OCI-LY3 (cell line): ENCODE results near the gene SLC5A10.

Experiments used
- H2AFZ ChIP-seq: fragments of 200-600, 300-600 bp; shearing (Covaris generic); 2 replicates; pipeline ENCODE4 v1.6.0; 2014; ENCODE audit warnings: antibody characterized with exemption, low read depth, low read length
- H3K27ac ChIP-seq: fragments of 200-600, 300-600 bp; sonication (generic); 2 replicates; pipeline ENCODE4 v1.5.1; 2014; ENCODE audit warnings: mild to moderate bottlenecking, low read length, moderate library complexity, mixed read lengths
- H3K27me3 ChIP-seq: fragments of 200-600, 300-600 bp; sonication (generic); 2 replicates; pipeline ENCODE4 v1.6.1; 2014; ENCODE audit warnings: low read depth, low read length, mixed read lengths
- H3K36me3 ChIP-seq: fragments of 200-600, 300-600 bp; sonication (generic); replicated peaks from 2 replicates; pipeline ENCODE3; 2014; ENCODE audit warnings: low read depth, low read length, mixed read lengths
- H3K4me1 ChIP-seq: fragments of 300-600, 200-600 bp; sonication (generic); 2 replicates; pipeline ENCODE4 v1.6.1; 2014; ENCODE audit warnings: low read length, mixed read lengths
- H3K4me2 ChIP-seq: fragments of 200-600, 300-600 bp; sonication (generic); 2 replicates; pipeline ENCODE4 v1.6.1; 2014; ENCODE audit warnings: low read length, mixed read lengths
- H3K4me3 ChIP-seq: fragments of 300-600, 200-600 bp; sonication (generic); 2 replicates; pipeline ENCODE4 v1.5.1; 2014; ENCODE audit warnings: antibody characterized with exemption, mild to moderate bottlenecking, low read length, moderate library complexity
- H3K79me2 ChIP-seq: fragments of 300-600, 200-600 bp; shearing (Covaris generic); 2 replicates; pipeline ENCODE4 v1.6.1; 2014; ENCODE audit warnings: mild to moderate bottlenecking, low read length, mixed read lengths
- H3K9ac ChIP-seq: fragments of 300-600, 200-600 bp; shearing (Covaris generic); 2 replicates; pipeline ENCODE4 v1.6.0; 2014; ENCODE audit warnings: mild to moderate bottlenecking, low read length, moderate library complexity
- H3K9me3 ChIP-seq: fragments of 200-600, 300-600 bp; shearing (Covaris generic); 2 replicates; pipeline ENCODE4 v1.6.1; 2014; ENCODE audit warnings: low read length, mixed read lengths; ENCODE audit not compliant: insufficient read depth
- H4K20me1 ChIP-seq: fragments of 200-600, 300-600 bp; sonication (generic); 2 replicates; pipeline ENCODE4 v1.6.1; 2016; ENCODE audit warnings: low read length, mixed read lengths; ENCODE audit not compliant: insufficient read depth
- CTCF ChIP-seq: fragments of 200-600, 300-600 bp; sonication (generic); IDR thresholded peaks from 2 replicates; pipeline ENCODE4 v1.5.1; 2014; ENCODE audit warnings: antibody characterized with exemption, low read length, low read depth
- EZH2phosphoT487 ChIP-seq: fragments of 200-600 bp; shearing (Covaris generic); IDR thresholded peaks from 2 replicates; pipeline ENCODE4 v1.6.1; 2018; ENCODE audit warnings: antibody characterized with exemption, mixed run types, low read depth

Gene SLC5A10

DNA sequence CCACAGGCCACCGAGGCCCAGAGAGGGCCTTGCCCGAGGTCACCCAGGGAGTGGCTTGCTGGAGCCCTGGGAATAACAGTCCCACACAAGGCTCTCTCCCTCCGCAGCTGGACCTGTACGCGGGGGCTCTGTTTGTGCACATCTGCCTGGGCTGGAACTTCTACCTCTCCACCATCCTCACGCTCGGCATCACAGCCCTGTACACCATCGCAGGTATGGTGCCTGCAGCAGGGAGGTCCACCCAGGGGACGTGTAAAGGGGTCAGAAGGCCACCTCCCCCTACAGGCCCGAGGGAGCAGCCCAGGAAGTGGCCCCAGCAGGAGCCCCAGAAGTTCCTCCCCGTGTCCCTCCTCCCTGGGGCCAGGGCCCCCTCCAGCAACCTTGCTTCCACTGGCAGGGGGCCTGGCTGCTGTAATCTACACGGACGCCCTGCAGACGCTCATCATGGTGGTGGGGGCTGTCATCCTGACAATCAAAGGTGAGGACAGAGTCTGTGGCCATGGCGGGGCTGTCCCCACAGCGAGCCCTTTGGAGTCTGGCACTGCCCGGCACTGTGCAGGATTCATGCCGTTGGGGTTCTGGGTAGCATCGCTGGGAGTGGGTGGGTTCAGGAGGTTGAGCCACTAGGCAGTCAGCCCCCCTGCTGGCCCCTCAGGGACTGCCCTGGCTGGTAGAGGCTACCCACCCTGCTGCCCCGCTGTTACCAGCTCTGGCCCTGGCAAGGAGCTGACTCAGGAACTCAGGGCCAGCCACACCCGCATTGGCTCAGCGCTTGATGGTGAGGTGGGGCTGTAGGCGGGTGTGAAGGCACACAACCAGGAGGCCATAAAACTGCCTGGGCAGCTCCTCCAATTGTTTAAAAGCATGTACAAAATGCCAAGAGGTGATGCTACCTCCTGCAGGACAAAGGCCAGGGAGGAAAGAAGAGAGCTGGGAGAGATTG lies 17.3 kb downstream of the SLC5A10 start:
- H3K9ac ChIP-seq: no peak overlapping the region
- TF ChIP-seq EZH2phosphoT487 (no peak), CTCF (no peak)
- H3K4me3 ChIP-seq: no peak overlapping the region
- no peak overlapping the region for H3K4me2 ChIP-seq
- no peaks in the 10 kb centered on the region for H3K36me3 ChIP-seq
- no peaks in the 10 kb centered on the region for H4K20me1 ChIP-seq
- H3K27ac ChIP-seq: no peak overlapping the region
- no peaks in the 10 kb centered on the region for H3K4me1 ChIP-seq
- H3K79me2 ChIP-seq: no peaks in the 10 kb centered on the region
- H3K9me3 ChIP-seq: no peaks in the 10 kb centered on the region
- H2AFZ ChIP-seq: no peak overlapping the region
- no peaks in the 10 kb centered on the region for H3K27me3 ChIP-seq

DNA sequence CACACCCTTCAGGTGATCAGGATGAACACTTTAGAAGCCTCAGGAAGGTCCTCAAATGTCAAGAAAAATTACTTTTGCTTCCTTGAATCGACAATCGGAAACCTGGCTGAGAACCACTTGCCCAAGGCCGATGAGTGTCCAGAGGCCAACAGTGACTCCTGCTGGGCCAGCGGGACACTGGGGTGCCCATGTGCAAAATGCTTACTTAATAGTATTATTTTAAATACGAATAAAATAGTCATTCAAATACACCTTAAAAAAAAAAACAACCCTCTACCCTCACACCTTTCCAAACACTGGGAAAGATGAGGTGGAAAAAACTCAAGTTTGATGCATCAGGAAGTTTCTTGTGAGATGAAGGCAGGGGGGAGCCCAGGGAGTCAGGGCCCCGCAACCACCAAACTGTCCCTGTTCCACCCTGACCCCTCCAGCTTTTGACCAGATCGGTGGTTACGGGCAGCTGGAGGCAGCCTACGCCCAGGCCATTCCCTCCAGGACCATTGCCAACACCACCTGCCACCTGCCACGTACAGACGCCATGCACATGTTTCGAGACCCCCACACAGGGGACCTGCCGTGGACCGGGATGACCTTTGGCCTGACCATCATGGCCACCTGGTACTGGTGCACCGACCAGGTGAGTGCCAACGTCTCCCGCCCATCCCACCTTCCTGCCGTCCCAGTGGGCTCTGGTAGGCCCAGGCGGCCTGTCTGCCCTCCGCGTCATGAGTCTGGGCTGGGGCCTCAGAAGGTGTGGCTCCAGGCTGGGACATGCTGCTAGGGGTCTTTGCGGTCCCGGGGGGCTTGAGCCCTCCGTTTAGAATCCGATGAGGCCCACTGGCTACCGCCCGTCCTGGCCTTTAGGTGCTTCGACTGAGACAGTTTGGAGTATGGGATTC lies 18.9 kb downstream of the SLC5A10 start:
- no peak overlapping the region for H3K27ac ChIP-seq

GRCh38 chr17:18971801-18972200 lies 19.8 kb downstream of the SLC5A10 start:
- Histone ChIP-seq H3K9ac (no peak overlapping the region), H3K27ac (no peak overlapping the region), H3K4me2 (no peak overlapping the region), H3K36me3 (no peaks in the 10 kb centered on the region), H3K79me2 (no peaks in the 10 kb centered on the region), H2AFZ (no peak overlapping the region), H4K20me1 (no peaks in the 10 kb centered on the region), H3K4me3 (no peak overlapping the region), H3K4me1 (no peaks in the 10 kb centered on the region), H3K27me3 (no peaks in the 10 kb centered on the region), H3K9me3 (no peaks in the 10 kb centered on the region)
- TF ChIP-seq EZH2phosphoT487 (no peak), CTCF (no peak)

More for the DNA sequence above, 18.9 kb downstream of the SLC5A10 start:
- no peaks in the 10 kb centered on the region for H3K36me3 ChIP-seq
- H2AFZ ChIP-seq: no peak overlapping the region
- no peak overlapping the region for H3K9ac ChIP-seq
- no peak overlapping the region for H3K4me2 ChIP-seq
- no peaks in the 10 kb centered on the region for H3K4me1 ChIP-seq
- H3K9me3 ChIP-seq: no peaks in the 10 kb centered on the region
- no peaks in the 10 kb centered on the region for H3K27me3 ChIP-seq
- no peaks in the 10 kb centered on the region for H3K79me2 ChIP-seq
- TF ChIP-seq CTCF (no peak), EZH2phosphoT487 (no peak)
- no peak overlapping the region for H3K4me3 ChIP-seq
- no peaks in the 10 kb centered on the region for H4K20me1 ChIP-seq
